Coronary artery (tissue), 2 donors: ENCODE data around the gene BTNL2.

Source experiments
- DNase-seq: peaks from one replicate; pipeline ENCODE4 v3.0.0-alpha.2; 2017; ENCODE audit warnings: low spot score
- H3K27ac ChIP-seq, 2 donors: fragments of 200-600 bp; sonication (generic); one replicate each; pipeline ENCODE4 v1.5.1; 2016 to 2019
- H3K4me3 ChIP-seq: fragments of 200-600 bp; sonication (generic); 2 replicates; pipeline ENCODE4 v1.5.1; 2016; ENCODE audit warnings: mild to moderate bottlenecking, moderate library complexity
- CTCF ChIP-seq: fragments of 200-600 bp; sonication (generic); IDR thresholded peaks from one replicate; pipeline ENCODE4 v1.5.1; 2019; ENCODE audit warnings: antibody characterized with exemption

BTNL2 gene

GRCh38 chr6:32386040-32386439 lies 20.9 kb downstream of the BTNL2 start:
- H3K4me3 ChIP-seq = no peak overlapping the region
- no peak for TF ChIP-seq CTCF
- DNase-seq = no peak
- no peak overlapping the region for H3K27ac ChIP-seq

GRCh38 chr6:32382757-32383420 lies 24.1 kb downstream of the BTNL2 start:
- Histone ChIP-seq H3K27ac (no peak overlapping the region), H3K4me3 (no peak overlapping the region)
- no peak for TF ChIP-seq CTCF
- DNase-seq = no peak

- TF ChIP-seq CTCF = no peak
- no peak overlapping the region for H3K4me3 ChIP-seq
- no peak for DNase-seq
- H3K27ac ChIP-seq = no peak overlapping the region
Observed at GRCh38 chr6:32379545-32379944, 27.4 kb downstream of the BTNL2 start.

- no peak for TF ChIP-seq CTCF
Observed at GRCh38 chr6:32375739-32376529, 31.0 kb downstream of the BTNL2 start.

GRCh38 chr6:32371803-32372202 lies 35.2 kb downstream of the BTNL2 start, which contains the start of gene TSBP1:
TSBP1 (minus strand) TSS chr6:32371903; CDS start chr6:32371706, 197 bp downstream.
- TF ChIP-seq CTCF = no peak
- H3K4me3 ChIP-seq = no peak within 1 kb of the TSS
- H3K27ac ChIP-seq = no peak within 1 kb of the TSS
- DNase-seq = no peak

More at GRCh38 chr6:32375739-32376529, 31.0 kb downstream of the BTNL2 start:
- no peak for DNase-seq
- no peak overlapping the region for H3K27ac ChIP-seq
- H3K4me3 ChIP-seq = no peak overlapping the region

- Histone ChIP-seq H3K4me3 (no peak overlapping the region), H3K27ac (no peak overlapping the region)
- TF ChIP-seq CTCF = no peak
- no peak for DNase-seq
Observed at GRCh38 chr6:32371229-32371628, 35.8 kb downstream of the BTNL2 start.

GRCh38 chr6:32370505-32370904 lies 36.5 kb downstream of the BTNL2 start:
- no peak for TF ChIP-seq CTCF
- Histone ChIP-seq H3K27ac (no peak overlapping the region), H3K4me3 (no peak overlapping the region)
- no peak for DNase-seq
